ENCODE results near the gene BCL11B. TPM values are rescaled to one million over a fixed set of nuclear protein-coding genes. Genes with fewer than 3 reads are reported as not detected.
"Not testable (repeated sequence)": the region's sequence is repeated elsewhere in the genome, so short reads cannot be mapped to it uniquely, and the experiment has no call there.

Gene BCL11B
- total and polyA plus RNA-seq, 2 donors from 2014 or later = 0.13 to 3.3 TPM

DNA sequence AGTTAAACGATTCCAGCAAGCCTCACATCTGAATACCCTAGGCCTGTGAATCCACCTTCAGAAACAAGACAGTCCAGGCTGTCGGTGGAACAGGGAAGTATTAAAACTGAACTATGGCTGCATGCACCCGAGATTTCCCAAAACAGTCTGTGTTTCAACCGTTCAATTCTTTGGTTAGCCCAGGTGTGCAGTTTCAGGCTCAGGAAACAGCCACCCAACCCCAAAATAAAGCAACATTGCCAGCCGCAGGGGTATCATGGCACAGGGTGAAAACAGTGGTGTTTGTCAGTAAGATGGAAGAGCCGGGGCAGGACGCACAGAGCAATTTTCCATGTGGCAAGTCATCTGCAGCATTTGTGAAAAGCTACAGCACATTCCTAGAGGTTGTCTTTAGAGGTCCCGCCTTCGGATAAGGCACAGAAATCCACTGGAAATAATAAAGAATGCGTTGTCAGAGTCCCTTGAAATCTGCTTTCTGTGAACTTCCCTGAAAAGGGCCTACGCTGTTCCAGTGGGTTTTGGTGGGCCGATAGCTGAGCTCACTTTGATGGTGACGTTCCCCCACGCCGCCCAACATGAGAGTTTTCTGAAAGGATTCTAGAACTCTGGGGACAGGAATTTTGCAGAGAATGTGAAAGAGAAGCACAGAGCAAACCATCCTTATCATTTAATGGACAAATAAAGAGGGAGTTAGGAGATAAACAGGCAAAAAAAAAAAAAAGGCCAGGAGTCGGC lies 84.9 kb downstream of the BCL11B start:
- intact Hi-C loops (cut with DNase I) = no loop called here
- no peaks in the 10 kb centered on the region for H3K9me3 ChIP-seq (ENCODE audit: control insufficient read depth in 2 of 3, insufficient read depth in 1 of 3, low read length in 3 of 3)
- DNase-seq (no peak), FAIRE-seq (no peak)
- no peaks in the 10 kb centered on the region for H3K4me1 ChIP-seq (ENCODE audit: control insufficient read depth in 2 of 3, insufficient read depth in 2 of 3, low read depth in 1 of 3, low read length in 3 of 3)
- H3K4me3 ChIP-seq (ENCODE audit: low read length in 3 of 3) = no peak overlapping the region
- TF ChIP-seq, protein P1, sequence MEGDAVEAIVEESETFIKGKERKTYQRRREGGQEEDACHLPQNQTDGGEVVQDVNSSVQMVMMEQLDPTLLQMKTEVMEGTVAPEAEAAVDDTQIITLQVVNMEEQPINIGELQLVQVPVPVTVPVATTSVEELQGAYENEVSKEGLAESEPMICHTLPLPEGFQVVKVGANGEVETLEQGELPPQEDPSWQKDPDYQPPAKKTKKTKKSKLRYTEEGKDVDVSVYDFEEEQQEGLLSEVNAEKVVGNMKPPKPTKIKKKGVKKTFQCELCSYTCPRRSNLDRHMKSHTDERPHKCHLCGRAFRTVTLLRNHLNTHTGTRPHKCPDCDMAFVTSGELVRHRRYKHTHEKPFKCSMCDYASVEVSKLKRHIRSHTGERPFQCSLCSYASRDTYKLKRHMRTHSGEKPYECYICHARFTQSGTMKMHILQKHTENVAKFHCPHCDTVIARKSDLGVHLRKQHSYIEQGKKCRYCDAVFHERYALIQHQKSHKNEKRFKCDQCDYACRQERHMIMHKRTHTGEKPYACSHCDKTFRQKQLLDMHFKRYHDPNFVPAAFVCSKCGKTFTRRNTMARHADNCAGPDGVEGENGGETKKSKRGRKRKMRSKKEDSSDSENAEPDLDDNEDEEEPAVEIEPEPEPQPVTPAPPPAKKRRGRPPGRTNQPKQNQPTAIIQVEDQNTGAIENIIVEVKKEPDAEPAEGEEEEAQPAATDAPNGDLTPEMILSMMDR (IDR thresholded peaks at IDR 0.05; ENCODE audit: borderline replicate concordance, extremely low read depth, insufficient read depth) = no peak
- no peak overlapping the region for H3K9ac ChIP-seq (ENCODE audit: low read length in 3 of 3)
- no peaks in the 10 kb centered on the region for H3K36me3 ChIP-seq (ENCODE audit: control insufficient read depth in 2 of 3, insufficient read depth in 3 of 3, low read length in 3 of 3)
- no peaks in the 10 kb centered on the region for H3K27me3 ChIP-seq (ENCODE audit: control insufficient read depth, insufficient read depth, low read length)
- H3K27ac ChIP-seq (ENCODE audit: low read depth in 2 of 2, low read length in 2 of 2) = no peak overlapping the region

DNA sequence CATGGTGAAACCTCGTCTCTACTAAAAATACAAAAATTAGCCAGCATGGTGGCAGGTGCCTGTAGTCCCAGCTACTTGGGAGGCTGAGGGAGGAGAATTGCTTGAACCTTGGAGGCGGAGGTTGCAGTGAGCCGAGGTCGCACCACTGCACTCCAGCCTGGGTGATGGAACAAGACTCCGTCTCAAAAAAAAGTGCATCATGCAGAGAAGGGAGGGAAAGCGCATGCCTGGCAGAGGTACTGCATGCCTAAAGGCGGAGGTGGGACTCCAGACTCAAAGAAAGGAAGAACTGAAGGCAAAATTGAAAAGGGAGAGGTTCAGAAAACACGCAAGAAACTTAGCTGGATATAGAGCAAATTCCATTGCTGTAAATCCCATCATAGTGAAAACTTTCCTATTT lies 85.7 kb downstream of the BCL11B start:
- intact Hi-C loops (cut with DNase I); FAIRE-seq; H3K36me3 ChIP-seq (ENCODE audit: control insufficient read depth in 2 of 3, insufficient read depth in 3 of 3, low read length in 3 of 3); H3K27me3 ChIP-seq (ENCODE audit: control insufficient read depth, insufficient read depth, low read length); H3K4me1 ChIP-seq (ENCODE audit: control insufficient read depth in 2 of 3, insufficient read depth in 2 of 3, low read depth in 1 of 3, low read length in 3 of 3); DNase-seq; H3K9me3 ChIP-seq (ENCODE audit: control insufficient read depth in 2 of 3, insufficient read depth in 1 of 3, low read length in 3 of 3); H3K4me3 ChIP-seq (ENCODE audit: low read length in 3 of 3); H3K27ac ChIP-seq (ENCODE audit: low read depth in 2 of 2, low read length in 2 of 2); H3K9ac ChIP-seq (ENCODE audit: low read length in 3 of 3): not testable (repeated sequence)

DNA sequence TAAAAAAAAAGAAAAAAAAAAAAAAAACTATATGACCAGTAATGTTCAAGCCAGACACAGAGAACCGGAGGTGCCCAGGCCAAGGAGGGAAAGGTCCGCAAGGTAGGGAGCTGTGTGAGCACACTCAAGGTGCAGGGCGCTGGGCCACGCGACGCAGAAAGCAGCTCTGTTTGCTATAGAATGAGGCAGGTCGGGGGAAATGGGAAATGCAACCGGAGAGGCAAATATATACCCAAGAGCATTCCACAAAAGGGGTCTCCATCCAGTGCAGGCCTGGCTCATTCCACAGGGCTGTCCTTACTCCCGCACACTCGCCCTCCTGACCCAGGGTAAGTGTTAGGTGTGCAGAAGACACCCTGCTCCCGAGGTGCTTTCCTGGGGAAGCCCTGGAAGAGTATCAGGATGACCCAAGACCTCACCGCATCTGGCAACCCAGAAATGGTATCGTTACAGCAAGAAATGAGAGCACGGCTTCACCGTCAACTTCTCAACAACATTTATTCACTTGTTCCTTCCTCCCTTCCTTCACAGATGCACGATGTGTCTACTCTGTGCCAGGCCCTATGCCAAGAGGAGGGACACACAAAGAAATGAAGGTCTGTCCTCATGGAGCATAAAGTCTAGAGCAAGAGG lies 86.4 kb downstream of the BCL11B start:
- Histone ChIP-seq H3K36me3 (ENCODE audit: control insufficient read depth in 2 of 3, insufficient read depth in 3 of 3, low read length in 3 of 3) (no peaks in the 10 kb centered on the region), H3K27ac (ENCODE audit: low read depth in 2 of 2, low read length in 2 of 2) (no peak overlapping the region), H3K4me1 (ENCODE audit: control insufficient read depth in 2 of 3, insufficient read depth in 2 of 3, low read depth in 1 of 3, low read length in 3 of 3) (no peaks in the 10 kb centered on the region), H3K27me3 (ENCODE audit: control insufficient read depth, insufficient read depth, low read length) (no peaks in the 10 kb centered on the region), H3K4me3 (ENCODE audit: low read length in 3 of 3) (no peak overlapping the region), H3K9me3 (ENCODE audit: control insufficient read depth in 2 of 3, insufficient read depth in 1 of 3, low read length in 3 of 3) (no peaks in the 10 kb centered on the region), H3K9ac (ENCODE audit: low read length in 3 of 3) (no peak overlapping the region)
- TF ChIP-seq, protein P1 (IDR thresholded peaks at IDR 0.05; ENCODE audit: borderline replicate concordance, extremely low read depth, insufficient read depth) = no peak
- peak in 1 of 5 donors; percentile 32 for DNase-seq
- intact Hi-C loops (cut with DNase I) = no loop called here
- FAIRE-seq = no peak

DNA sequence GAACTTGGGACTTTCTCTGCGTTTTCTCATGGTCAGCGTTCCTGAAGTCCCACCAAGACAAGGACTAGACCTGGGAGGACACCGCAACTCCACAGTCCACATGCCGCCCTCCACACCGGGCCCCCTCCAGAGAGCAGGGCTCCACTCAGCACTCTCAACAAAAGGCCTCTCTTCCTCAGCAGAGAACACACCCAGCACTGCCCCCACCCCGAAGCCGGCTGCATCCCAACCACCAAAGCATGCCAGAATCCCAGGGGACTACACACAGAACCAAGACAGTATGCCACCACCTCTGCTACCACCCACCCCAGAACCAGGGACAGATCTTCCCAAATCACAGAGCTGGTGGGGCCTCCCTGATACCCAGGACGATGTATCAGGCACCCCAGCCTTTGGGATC lies 88.3 kb downstream of the BCL11B start:
- H3K4me3 ChIP-seq (ENCODE audit: low read length in 3 of 3) = no peak overlapping the region
- no peak overlapping the region for H3K9ac ChIP-seq (ENCODE audit: low read length in 3 of 3)
- no peaks in the 10 kb centered on the region for H3K36me3 ChIP-seq (ENCODE audit: control insufficient read depth in 2 of 3, insufficient read depth in 3 of 3, low read length in 3 of 3)
- no peaks in the 10 kb centered on the region for H3K4me1 ChIP-seq (ENCODE audit: control insufficient read depth in 2 of 3, insufficient read depth in 2 of 3, low read depth in 1 of 3, low read length in 3 of 3)
- no peaks in the 10 kb centered on the region for H3K9me3 ChIP-seq (ENCODE audit: control insufficient read depth in 2 of 3, insufficient read depth in 1 of 3, low read length in 3 of 3)
- no peak for FAIRE-seq
- no peak overlapping the region for H3K27ac ChIP-seq (ENCODE audit: low read depth in 2 of 2, low read length in 2 of 2)
- intact Hi-C loops (cut with DNase I) = no loop called here
- TF ChIP-seq, protein P1 (IDR thresholded peaks at IDR 0.05; ENCODE audit: borderline replicate concordance, extremely low read depth, insufficient read depth) = no peak
- peak in 1 of 5 donors; percentile 30 for DNase-seq
- H3K27me3 ChIP-seq (ENCODE audit: control insufficient read depth, insufficient read depth, low read length) = no peaks in the 10 kb centered on the region
